ENCODE data around the gene NEK11.

The NEK11 gene

DNA sequence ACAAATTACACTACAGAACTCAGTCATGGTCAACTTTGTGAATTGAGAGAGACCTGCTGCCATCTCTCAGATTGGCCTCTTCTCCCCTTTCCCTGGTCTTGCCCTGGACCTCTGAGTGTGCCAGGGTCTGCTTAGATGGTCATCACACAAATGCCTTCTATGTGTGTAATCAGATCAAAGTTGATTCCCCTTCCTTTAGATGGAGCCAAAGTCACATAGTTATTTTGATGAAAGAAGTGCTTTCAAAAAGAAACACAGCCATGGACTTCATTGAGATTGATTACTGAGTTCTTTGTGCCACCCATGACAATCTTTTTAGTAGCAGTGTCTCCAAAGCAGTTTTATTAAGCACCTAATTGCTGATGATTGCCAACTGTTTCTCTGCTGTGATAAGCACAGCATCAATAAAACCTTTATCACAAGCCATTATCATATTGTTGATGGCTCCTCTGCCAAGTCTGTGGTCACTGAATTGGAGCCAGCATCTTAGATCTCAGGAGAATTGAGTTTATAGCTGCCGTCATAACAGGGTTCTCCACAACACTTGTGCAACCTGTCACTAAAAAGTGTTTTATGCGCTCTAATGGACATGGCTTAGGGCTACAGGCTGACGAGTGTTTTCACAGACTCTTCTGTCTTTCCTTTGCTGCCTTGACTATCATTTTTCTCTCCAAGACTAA is 205.2 kb downstream of the NEK11 start:
- DNase-seq, result no peak

DNA sequence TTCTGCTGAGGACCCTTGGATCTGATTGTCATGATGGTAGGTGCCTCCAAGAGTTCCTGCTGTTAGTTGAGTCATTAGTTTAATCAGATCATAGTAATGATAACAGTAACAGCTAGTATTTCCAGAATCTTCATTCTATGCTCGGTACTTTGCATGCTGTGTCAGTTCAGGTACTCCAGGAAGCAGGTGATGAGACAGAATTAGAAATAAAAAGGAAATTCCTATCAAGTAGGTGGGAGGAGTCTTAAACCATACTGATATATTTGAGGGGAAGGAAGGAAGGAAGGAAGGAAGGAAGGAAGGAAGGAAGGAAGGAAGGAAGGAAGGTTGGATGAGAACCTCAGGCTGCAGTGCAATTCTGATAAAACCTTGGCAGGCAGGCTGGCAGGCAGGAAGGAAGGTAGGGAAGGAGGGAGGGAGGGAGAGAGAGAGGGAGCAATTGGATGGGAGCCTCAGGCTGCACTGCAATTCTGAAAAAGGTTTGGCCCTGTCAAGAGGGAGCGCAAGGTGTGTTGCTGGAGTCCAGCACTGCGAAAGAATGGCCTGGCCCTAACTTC is 206.1 kb downstream of the NEK11 start:
- no peak for DNase-seq

DNA sequence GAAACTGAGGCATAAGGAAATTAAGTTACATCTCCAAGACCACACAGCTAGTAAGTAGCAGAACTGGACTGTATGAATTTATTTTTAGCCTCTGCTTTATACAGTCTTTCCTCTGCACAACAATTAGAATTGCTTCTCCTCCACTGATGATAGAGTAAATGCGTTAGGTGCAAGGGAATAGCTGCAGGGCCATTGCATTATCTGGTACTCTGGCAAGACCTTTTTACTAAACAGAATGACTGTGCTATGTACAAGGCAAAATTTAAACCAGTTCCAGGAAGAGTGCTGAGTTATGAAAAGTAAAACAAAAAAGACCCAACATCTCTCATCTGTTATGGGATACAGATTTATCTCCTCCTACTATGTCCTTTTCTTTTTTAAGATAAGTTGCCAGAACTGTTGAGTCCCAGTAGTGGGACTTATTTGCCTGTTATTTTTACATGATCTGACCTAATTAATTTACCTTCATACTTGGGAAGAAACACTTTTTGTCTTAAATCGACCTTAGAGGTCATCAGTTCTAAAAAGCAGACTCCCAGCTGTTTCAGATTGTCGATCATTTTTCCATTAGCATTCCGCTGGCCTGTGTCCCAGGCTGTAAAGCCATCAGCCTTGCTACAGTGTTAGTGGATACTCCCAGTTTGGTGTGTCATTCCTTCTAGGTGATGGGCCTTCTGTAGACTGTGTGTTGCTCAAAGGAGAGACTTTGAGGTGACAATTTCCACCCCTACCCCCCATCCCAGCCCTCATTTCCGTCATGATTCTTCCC is 207.4 kb downstream of the NEK11 start:
- no peak for DNase-seq

DNA sequence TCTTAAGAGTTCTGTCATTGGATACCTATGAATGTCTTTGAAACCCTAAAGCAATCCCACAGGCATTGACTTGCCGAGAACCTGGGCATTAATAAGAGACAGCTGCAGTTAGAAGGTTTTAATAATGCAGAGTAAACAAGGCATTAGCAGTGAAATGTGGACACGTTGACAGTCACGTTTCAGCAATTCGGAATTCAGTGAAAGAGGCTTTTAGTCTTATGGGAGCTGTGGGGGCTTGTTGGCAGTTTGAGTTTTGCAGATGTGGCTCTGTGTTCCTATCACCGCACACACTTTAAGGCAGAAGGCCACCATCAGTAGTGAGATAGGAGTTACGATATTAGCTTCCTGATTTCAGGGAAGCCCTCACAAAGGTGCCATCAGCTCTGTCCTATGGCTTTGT is 209.7 kb downstream of the NEK11 start:
- no peak for DNase-seq

DNA sequence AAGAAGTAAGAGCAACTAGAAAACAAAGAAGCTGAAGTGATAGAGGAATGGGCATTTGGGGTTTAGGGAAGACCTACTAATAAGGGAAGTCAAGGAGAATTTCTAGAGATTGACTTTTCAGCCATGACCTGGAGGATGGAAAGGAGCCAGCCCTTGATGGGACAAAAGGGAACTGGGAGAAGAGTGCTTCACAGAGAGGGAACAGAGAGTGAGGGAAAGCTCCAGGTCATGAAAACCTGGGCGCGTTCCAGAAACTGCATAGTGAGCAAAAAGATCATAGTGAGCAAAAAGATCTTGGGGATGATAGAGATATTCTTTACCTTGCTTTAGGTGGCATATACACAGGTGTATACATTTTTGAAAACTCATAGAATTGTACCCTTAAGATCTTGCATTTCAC is 211.8 kb downstream of the NEK11 start:
- no peak for DNase-seq

DNA sequence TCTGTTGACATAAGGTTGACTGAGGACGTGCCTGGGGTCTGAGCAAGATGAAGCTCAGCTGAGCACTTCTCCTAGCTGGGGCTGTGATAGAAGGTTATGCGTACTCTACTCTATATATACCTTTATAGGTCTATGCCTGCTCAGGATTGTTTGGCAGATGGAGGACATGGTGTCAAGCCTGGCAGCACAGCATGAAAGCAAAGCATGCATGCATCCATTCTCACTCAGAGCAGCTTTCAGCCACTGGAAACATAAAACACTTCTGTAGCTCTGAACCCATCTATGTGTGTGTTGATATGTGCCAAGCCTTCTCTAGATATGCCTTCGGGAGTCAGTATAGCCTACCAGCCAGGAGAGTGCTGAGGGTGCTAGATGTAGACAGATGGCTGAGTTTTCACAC is 212.6 kb downstream of the NEK11 start:
- DNase-seq, result no peak

DNA sequence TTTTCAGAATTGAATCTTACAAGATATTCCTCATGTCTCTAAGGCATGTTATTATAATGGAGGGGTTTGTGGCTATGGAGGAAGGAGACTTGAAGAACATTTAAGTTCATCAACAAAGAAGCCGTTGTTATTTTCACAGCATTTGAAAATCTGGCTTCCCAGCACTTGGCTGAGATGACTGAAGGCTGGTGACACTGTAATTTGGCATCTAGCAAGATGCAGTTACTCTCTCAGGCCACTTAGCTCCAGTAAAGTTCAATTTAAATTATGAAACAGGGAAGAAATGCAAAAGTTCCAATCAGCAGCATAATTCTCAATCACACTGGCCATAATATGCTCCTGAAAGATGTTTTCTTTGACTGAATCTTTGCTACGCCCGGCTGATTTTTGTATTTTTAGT is 215.5 kb downstream of the NEK11 start:
- no peak for DNase-seq

DNA sequence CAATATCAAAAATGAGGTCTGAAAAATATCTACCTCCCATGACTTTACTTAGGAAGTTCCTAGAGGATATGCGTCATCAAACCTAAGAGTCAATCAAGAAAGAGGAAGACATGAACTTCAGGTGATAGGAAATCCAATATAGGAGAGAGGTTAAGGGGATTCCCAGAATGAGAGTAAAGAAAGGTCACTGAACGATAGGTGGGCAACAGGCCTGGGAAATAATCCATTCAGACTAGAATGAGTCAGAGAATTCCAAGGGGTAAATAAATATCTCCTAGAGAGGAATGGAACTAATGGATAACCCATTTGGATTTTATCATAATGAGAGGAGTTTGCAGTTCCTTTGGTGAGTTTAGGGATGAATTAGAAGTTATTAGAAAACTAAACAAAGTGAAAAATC is 223.8 kb downstream of the NEK11 start:
- no peak for DNase-seq

DNA sequence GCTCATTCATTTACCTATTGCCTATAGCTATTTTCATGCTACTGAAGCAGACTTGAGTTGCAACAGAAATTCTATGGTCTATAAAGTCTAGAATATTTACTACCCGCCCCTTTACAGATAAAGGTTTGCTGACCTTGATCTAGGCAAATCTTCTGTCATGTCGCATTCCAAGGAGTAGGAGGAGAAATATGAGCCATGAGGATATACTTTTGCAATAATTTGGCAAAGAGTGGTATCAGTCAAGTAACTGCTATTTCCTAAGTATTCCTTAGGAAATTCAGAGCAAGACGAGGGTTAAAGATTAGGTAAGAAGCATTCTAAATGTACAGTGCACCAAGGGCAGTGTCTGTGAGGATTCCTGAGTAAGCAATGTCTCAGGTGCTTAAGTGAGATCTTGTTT is 233.8 kb downstream of the NEK11 start:
- no peak for DNase-seq

DNA sequence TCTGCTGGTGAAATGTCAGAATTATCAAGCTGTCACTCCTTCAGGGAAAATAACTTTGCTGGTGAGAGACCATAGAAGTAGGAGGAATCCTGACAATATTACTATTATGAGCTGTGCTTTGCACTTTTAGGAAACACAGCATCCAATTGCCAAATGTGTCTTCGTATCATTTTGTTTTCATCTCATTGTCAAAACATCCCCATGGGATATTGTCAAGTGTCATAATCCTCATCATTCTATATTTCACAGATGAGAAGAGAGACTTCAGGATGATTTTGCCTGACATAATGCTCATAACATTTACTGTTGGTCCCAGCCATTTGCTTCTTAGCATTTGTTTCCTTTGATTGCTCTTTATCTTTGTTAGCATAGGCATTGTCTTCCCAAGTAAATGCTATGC is 234.4 kb downstream of the NEK11 start:
- DNase-seq, result no peak

DNA sequence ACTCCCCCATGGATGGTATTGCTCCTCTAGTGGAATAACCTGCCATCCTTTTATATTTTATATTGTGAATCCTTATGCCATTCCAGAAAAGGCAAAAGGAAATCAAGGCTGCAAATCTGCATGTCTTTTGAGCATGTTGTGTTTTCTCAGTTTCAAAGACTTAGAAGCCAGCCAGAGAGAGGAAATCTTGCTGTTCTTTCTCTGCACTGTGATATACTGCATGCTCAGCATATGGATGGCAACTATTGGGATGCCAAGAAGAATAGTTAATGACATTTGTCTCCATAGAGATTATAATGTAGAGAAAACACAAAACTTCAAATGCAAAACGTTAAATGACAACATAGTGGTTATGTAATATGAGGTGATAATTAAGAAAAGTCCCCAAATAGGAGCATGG is 248.9 kb downstream of the NEK11 start:
- DNase-seq, result no peak

DNA sequence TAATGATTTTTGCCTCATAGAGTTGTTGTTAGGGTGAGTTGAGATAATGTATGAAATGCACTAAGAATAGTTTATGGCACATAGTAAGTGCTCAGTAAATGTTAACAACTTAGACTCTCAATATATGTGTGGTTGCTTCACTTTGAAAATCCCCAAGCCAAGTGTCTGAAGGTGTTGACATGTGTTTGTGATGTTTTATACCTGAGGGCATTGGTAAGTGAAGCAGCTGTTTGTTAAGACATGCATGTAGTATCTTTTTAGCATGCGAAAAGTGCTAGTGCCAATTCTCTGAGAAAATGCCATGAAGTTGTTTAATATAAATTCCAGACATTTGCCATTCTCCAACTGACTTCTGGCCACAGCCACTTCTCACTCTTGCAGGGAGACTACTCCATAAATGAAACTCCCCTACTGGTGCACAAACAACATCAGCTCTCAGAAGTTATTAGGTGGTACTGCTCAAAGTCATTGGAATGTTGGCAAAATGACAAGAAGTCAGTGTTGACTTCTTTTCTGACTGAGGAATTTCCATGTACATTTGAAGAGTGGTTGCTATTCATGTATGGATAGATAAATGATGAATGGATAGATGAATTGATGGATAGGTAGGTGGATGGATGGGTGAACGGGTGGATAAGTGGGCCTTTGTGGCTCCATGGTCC is 251.3 kb downstream of the NEK11 start:
- no peak for DNase-seq

DNA sequence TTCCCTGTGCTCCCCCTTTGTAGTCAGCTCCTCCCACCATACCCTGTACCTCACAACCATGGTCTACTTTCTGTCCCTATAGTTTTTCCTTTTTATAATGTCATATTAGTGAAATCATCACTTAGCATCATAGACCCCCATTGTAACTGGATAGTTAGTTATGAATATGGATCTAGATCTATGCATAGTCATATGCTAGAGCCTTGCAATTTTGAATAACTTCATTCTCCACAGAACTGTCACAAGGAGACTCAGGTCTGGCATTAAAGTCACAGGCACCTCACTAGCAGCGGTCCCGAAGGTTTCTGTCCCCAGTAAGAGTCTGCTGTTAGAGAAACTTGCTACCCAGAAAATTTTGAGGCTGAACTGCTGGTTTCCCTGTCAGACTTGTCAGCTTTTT is 252.9 kb downstream of the NEK11 start:
- no peak for DNase-seq

DNA sequence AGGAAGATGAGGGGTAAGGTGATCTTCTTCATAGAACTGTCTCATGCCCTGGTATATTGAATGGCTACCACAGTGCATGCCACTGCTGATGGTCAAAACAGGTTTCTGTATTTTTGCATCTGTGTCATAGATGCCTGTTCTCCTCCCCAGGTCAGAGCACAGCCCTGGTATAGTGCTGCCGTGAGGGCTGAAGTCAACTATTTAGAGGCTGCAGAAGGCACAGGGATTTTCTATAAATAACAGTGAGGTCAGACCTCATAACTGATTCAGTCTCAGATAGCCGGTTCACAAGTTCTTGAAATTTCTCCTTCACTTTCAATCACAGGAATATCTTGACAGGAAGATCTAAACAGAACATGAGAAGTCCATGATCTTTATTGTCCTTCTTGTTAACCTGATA is 255.7 kb downstream of the NEK11 start:
- no peak for DNase-seq

DNA sequence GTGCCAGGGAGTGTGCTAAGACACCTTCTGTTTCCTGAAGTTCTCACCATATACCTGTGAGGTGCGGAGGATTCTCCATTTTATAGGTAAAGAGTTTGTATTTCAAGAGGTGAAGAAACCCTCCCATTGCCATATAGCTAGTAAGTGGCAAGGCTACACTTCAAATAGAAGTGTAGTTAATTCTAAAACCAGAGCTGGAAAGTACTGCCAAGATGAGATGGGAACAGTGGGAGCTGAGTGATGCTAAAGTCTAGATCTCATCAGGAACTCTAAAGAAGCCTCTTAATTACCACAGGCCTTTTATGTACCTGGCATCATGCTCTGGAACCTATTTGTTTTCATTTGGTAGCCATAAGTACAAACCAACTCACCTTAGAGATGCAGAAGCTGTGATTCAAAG is 256.3 kb downstream of the NEK11 start:
- no peak for DNase-seq

DNA sequence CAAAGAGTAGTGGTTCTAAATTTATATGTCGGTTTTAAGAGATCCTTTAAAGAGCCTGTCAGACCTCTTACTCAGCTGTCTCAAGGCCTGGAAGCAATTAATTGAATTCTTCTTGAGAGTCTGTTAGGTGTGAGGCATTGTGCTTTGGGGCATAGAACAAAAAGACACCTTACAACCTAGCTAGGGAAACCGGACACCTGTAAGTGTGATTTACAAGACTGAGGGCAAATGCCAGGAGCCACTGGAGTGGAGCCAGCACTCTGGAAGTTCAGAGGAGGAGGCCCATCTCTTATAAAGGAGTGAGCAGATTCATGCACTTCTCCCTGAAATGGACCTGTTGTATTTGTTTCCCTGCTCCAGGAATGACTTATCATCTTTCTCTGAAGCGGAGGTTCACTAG is 257.2 kb downstream of the NEK11 start:
- DNase-seq, result no peak

DNA sequence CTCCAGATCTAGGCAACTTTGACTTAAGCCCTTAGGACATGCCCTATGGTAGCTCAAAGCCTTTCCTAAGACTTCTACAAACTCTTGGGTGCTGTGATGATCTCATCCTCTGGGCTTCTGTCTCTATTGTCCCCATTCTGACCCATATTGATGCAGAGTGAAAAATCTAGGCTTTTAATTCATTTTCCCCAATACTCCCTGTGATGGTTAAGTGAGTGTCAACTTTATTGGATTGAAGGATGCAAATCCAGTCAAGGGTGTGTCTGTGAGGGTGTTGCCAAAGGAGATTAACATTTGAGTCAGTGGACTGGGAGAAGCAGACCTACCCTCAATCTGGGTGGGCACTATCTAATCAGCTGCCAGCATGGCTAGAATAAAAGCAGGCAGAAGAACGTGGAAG is 257.6 kb downstream of the NEK11 start:
- DNase-seq, result no peak

DNA sequence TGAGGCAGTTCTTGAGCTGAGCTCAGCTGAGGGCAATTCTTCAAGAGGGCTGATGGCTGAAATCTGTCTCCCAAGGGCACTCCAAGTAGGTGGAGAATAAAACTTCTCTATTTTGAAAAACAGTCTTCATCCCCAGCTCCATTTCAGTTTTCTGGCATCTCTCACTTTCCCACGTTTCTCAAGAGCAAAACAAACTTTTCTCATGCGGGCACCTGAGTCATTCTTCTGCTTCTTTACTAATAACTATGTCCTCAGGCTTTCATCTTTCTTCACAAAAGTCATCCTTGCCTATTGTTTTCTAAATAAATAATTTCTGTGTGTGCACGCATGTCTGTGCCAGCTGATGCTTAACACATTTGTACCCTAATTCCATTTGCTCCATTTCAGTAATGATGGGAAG is 258.8 kb downstream of the NEK11 start:
- no peak for DNase-seq

DNA sequence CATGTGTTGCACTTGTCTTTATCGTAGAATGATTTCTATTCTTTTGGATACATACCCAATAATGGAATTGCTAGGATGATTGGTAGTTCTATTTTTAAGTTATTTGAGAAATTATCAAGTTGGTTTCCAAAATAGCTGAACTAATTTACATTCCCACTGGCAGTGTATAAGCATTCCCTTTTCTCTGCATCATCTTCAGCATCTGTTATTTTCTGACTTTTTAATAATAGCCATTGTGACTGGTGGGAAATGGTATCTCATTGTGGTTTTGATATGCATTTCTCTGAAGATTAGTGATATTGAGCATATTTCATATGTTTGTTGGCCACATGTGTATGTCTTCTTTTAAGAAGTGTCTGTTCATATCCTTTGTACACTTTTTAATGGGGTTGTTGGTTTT is 273.2 kb downstream of the NEK11 start:
- no peak for DNase-seq

DNA sequence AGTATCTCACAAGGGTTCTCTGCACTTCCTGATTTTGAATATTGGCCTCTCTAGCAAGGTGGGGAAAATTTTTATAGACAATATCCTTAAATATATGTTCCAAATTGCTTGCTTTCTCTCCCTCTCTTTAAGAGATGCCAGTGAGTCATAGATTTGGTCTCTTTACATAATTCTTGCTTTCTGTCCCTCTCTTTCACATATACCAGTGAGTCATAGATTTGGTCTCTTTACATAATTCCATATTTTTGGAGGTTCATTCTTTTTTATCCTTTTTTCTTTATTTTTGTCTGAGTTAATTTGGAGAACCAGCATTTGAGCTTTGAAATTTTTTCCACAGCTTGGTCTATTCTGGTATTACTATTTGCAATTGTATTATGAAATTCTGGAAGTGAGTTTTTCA is 277.2 kb downstream of the NEK11 start:
- DNase-seq, result no peak

DNA sequence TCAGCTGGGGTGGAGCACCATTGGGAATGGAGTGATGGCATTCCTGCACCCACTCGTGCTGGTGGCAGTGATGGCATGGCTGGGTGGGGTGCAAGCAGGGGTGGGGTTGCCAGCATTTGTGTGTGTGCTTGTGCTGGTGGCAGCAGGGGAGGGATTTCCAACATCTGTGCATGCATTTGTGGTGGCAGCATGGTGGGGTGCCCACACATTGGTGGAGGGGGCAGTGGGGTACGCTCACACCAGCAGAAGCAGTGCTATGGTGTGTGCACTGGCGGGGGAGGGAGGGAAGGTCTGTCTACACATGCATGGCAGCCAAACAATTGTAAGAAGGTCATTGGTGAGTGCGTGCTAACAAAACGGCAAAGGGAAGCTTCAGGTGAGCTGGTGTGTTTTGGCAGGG is 278.2 kb downstream of the NEK11 start:
- no peak for DNase-seq

DNA sequence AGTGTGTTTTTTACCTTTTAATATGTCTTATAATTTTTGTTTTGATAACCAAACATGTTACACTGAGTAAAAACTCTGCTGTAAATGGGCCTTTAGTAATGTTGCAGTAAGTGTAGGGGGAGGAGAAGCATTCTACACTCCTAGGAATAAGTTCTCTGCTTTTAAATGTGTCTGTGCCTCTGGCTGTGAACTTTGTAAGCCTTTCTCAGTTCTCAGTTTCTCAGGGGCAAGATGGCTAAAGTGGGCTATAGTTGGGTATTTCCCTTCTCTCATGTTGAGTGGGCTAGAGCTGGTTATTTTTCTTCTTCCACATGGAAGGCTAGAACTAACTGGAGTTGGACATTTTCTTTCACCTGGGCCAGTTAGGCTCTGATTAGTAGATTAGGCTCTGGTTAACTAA is 279.6 kb downstream of the NEK11 start:
- DNase-seq, result no peak

DNA sequence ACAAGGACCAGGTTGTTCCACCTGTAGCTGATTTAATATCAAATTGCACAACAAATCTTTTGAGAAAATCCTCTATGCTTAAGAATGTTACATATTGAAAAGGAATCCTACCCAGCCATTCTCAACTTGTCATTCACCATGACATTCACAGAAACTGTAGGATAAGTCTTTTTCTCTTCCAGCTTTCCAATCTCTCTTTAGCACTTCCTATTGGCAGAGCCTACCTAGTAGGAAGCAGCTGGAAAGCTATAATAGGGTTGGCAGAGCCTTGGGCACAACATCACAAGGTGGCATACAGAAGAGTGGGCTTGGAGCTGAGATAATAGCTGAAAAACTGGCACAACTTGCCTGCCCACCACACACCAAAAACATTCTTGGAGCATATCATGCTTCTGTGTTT is 287.6 kb downstream of the NEK11 start:
- no peak for DNase-seq

DNA sequence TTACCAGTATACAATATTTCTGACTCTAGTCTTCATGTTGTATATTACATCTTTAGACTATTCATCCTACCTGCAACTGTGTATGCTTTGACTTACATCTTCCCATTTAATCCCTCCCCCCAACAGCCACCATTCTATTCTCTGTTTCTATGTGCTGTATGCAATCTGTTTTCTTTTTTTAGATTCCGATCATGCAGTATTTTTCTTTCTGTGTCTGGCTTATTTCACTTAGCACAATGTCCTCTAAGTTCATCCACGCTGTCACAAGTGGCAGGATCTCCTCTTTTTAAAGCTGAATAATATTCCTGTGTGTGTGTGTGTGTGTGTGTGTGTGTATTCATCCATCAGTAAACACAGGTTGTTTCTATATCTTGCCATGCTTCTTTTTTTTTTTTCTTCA is 288.5 kb downstream of the NEK11 start:
- DNase-seq, result no peak
